HEK293T (cell line): ENCODE data around the gene LRRC36.

ENCODE experiments used
- ARNT ChIP-seq: fragments of 450-650 bp; IDR thresholded peaks from 2 replicates; pipeline ENCODE4 v1.6.1; 2017; ENCODE audit warnings: mild to moderate bottlenecking
- BHLHE40 ChIP-seq: fragments of 450-650 bp; IDR thresholded peaks from 2 replicates; pipeline ENCODE4 v1.6.1; 2016; ENCODE audit warnings: mild to moderate bottlenecking, moderate library complexity, borderline replicate concordance
- CTBP1 ChIP-seq: fragments of 450-650 bp; IDR thresholded peaks from 2 replicates; pipeline ENCODE4 v1.6.1; 2016; ENCODE audit warnings: borderline replicate concordance
- ELF4 ChIP-seq: fragments of 450-650 bp; IDR thresholded peaks from 2 replicates; pipeline ENCODE4 v1.6.1; 2017; ENCODE audit warnings: antibody characterized with exemption
- FOXA1 ChIP-seq: fragments of 450-650 bp; IDR thresholded peaks from 2 replicates; pipeline ENCODE4 v1.6.1; 2016; ENCODE audit warnings: mild to moderate bottlenecking
- FOXK2 ChIP-seq: fragments of 450-650 bp; IDR thresholded peaks from 2 replicates; pipeline ENCODE4 v1.6.1; 2016; ENCODE audit warnings: mild to moderate bottlenecking
- FOXM1 ChIP-seq: fragments of 450-650 bp; IDR thresholded peaks from 2 replicates; pipeline ENCODE4 v1.6.1; 2017; ENCODE audit warnings: mild to moderate bottlenecking, borderline replicate concordance
- HDGF ChIP-seq: fragments of 450-650 bp; IDR thresholded peaks from 2 replicates; pipeline ENCODE4 v1.6.1; 2017; ENCODE audit warnings: antibody characterized with exemption, borderline replicate concordance
- LEF1 ChIP-seq: fragments of 450-650 bp; IDR thresholded peaks from 2 replicates; pipeline ENCODE4 v1.6.1; 2017; ENCODE audit warnings: mild to moderate bottlenecking, borderline replicate concordance
- NFRKB ChIP-seq: fragments of 450-650 bp; IDR thresholded peaks from 2 replicates; pipeline ENCODE4 v1.6.1; 2016; ENCODE audit warnings: mild to moderate bottlenecking, moderate library complexity
- PKNOX1 ChIP-seq: fragments of 450-650 bp; IDR thresholded peaks from 2 replicates; pipeline ENCODE4 v1.6.1; 2016
- SP1 ChIP-seq: fragments of 450-650 bp; IDR thresholded peaks from 2 replicates; pipeline ENCODE4 v1.6.1; 2017
- TARDBP ChIP-seq: fragments of 450-650 bp; IDR thresholded peaks from 2 replicates; pipeline ENCODE4 v1.6.1; 2016
- ZNF384 ChIP-seq: fragments of 450-650 bp; IDR thresholded peaks from 2 replicates; pipeline ENCODE4 v1.6.1; 2016

- TF ChIP-seq BHLHE40 (no peak), ZNF384 (no peak), SP1 (no peak), ARNT (no peak), FOXM1 (no peak), CTBP1 (no peak), FOXA1 (no peak), ELF4 (no peak), FOXK2 (no peak), NFRKB (no peak), PKNOX1 (no peak), TARDBP (no peak), HDGF (no peak), LEF1 (no peak)
Measured at GRCh38 chr16:67317853-67318252, 8.8 kb upstream of the LRRC36 start.
